Esophagus squamous epithelium (tissue), 5 donors: ENCODE results near the gene TMEM119. TPM values are rescaled to one million over a fixed set of nuclear protein-coding genes. Genes with fewer than 3 reads are reported as not detected.
"Not testable (repeated sequence)": the region's sequence is repeated elsewhere in the genome, so short reads cannot be mapped to it uniquely, and the experiment has no call there.

Experiments used
- DNase-seq: peaks from one replicate; lab custom pipeline; 2025; lab: John Stamatoyannopoulos, UW
- H3K27ac ChIP-seq, 4 donors: fragments of 200-600 bp; sonication (generic); one replicate each; pipeline ENCODE4 v1.5.1; 2016 to 2019; ENCODE audit warnings: mild to moderate bottlenecking in 1 of 4
- H3K27me3 ChIP-seq, 4 donors: fragments of 200-600 bp; sonication (generic); 1 replicate in 3 of 4; 2 replicates in 1 of 4; pipeline versions ENCODE4 v1.5.1 to v1.6.0; 2017 to 2021; ENCODE audit warnings: antibody characterized with exemption in 1 of 4
- H3K36me3 ChIP-seq, 3 donors: fragments of 200-600 bp; sonication (generic); one replicate each; pipeline ENCODE4 v1.5.1; 2016 to 2019
- H3K4me1 ChIP-seq, 3 donors: fragments of 200-600 bp; sonication (generic); one replicate each; pipeline ENCODE4 v1.5.1; 2017 to 2019
- H3K4me3 ChIP-seq, 4 donors: fragments of 200-600 bp; sonication (generic); 1 replicate in 3 of 4; 2 replicates in 1 of 4; pipeline ENCODE4 v1.5.1; 2016 to 2019; ENCODE audit warnings: mild to moderate bottlenecking in 2 of 4, moderate library complexity in 1 of 4
- H3K9me3 ChIP-seq, 3 donors: fragments of 200-600 bp; sonication (generic); one replicate each; pipeline ENCODE4 v1.5.1; 2016 to 2019
- POLR2A ChIP-seq, 4 donors: fragments of 450-650 bp; IDR thresholded peaks; one replicate each; pipeline ENCODE4 v1.6.1; 2017; ENCODE audit warnings: antibody characterized with exemption in 4 of 4, mild to moderate bottlenecking in 4 of 4, moderate library complexity in 3 of 4
- WGBS, 2 donors: methylation state at CpG; one replicate each; pipeline ENCODE4 v1.1.5; 2018; 5-methylcytosine and 5-hydroxymethylcytosine counted together
- intact Hi-C: fragments of 100-400 bp; cut with DNase I; formaldehyde crosslinking; loops from one replicate; pipeline ENCODE4 v1.15.0; 2022
- total RNA-seq, 4 donors: library from RNA; depleted of rRNA; stranded (reverse); fragments of >200 nt; gene quantifications; one replicate each; pipeline ENCODE4 v1.1.0, GENCODE V29; 2016
- TF ChIP-seq, protein P1 (sequence below), 6 experiments: fragments of 450-650 bp in 4 of 6; fragments of 200-600 bp in 2 of 6; sonication (generic) in 2 of 6; IDR thresholded peaks; one replicate each; pipeline ENCODE4 v1.5.1; 2016 to 2019; ENCODE audit warnings: antibody characterized with exemption in 6 of 6, mild to moderate bottlenecking in 4 of 6, moderate library complexity in 4 of 6
- donor health status: DM: yes; HTN: yes; CAD: no.

Gene TMEM119
- total RNA-seq, 4 donors from 2014 or later, result 0.08 to 4.8 (median 2.0) TPM

DNA sequence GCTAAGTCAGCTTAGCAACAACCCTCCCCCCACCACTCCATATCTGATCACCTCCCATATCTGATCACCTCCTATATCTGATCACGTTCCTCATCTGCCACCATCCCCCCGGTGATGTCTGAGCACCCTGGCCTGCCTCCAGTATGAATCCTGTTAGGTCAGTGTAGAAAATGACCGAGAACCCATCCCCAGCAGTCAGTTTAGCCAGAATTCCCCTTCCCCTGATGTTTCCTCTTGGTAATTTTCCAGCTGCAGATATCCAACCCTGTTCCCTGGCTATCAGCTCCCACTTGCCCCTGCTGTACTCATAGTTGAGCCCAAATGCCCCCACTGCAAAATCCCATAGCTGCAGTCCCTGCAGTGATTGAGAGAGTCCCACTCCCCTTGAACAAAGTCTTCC, 23.3 kb upstream of the TMEM119 start:
- no peak for DNase-seq
- Histone ChIP-seq H3K4me3 (no peak overlapping the region), H3K4me1 (peaks cover 0 to 34% (median 4%) of the 10 kb centered on the region in 3 donors), H3K27me3 (no peaks in the 10 kb centered on the region), H3K9me3 (no peaks in the 10 kb centered on the region), H3K36me3 (no peaks in the 10 kb centered on the region), H3K27ac (no peak overlapping the region)
- WGBS, 2 donors, result 85 to 87% methylated on average over 3 of the region's 3 CpGs
- intact Hi-C loops, result no loop called here
- TF ChIP-seq, protein P1, sequence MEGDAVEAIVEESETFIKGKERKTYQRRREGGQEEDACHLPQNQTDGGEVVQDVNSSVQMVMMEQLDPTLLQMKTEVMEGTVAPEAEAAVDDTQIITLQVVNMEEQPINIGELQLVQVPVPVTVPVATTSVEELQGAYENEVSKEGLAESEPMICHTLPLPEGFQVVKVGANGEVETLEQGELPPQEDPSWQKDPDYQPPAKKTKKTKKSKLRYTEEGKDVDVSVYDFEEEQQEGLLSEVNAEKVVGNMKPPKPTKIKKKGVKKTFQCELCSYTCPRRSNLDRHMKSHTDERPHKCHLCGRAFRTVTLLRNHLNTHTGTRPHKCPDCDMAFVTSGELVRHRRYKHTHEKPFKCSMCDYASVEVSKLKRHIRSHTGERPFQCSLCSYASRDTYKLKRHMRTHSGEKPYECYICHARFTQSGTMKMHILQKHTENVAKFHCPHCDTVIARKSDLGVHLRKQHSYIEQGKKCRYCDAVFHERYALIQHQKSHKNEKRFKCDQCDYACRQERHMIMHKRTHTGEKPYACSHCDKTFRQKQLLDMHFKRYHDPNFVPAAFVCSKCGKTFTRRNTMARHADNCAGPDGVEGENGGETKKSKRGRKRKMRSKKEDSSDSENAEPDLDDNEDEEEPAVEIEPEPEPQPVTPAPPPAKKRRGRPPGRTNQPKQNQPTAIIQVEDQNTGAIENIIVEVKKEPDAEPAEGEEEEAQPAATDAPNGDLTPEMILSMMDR (IDR thresholded peaks at IDR 0.05), result no peak
- no peak for TF ChIP-seq POLR2A (IDR thresholded peaks at IDR 0.05)

DNA sequence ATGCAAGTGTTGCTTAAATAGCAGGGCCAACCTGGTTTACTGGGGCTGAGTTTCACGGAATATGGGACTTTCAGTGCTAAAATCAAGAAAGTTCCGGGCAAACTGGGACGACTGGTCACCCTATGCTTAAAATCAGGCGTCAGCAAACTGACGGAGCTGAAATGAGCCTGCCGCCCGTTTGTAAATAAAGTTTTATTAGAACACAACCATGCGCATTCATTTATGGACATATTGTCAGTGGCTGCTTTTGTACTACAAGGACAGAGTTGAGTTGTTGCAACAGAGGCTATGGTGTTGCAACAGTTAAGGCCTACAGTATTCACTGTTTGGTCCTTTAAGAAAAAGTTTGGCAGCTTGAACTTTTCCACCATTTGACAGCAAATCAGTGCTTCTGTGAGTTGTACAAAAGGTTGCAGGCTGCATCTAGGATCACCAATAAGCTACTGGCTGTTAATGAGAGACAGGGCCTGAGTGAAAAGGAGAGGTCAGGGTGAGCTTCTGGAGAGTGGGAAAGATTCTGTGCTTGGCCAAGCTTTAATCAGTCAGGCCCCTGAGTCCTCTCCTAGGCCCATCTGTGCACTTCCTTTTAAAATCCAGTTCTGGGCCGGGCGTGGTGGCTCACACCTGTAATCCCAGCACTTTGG, 22.5 kb upstream of the TMEM119 start:
- no peaks in the 10 kb centered on the region for H3K9me3 ChIP-seq
- H3K4me3 ChIP-seq, result no peak overlapping the region
- peaks cover 0 to 34% (median 4%) of the 10 kb centered on the region in 3 donors for H3K4me1 ChIP-seq
- intact Hi-C loops, result no loop called here
- WGBS, 2 donors, result 93 to 97% methylated on average over 5 to 8 of the region's 10 CpGs
- no peaks in the 10 kb centered on the region for H3K36me3 ChIP-seq
- TF ChIP-seq, protein P1 (IDR thresholded peaks at IDR 0.05), result no peak
- no peak for TF ChIP-seq POLR2A (IDR thresholded peaks at IDR 0.05)
- H3K27me3 ChIP-seq, result no peaks in the 10 kb centered on the region
- H3K27ac ChIP-seq, result peak overlapping the region in 1 of 4 donors; percentile 52
- DNase-seq, result no peak

DNA sequence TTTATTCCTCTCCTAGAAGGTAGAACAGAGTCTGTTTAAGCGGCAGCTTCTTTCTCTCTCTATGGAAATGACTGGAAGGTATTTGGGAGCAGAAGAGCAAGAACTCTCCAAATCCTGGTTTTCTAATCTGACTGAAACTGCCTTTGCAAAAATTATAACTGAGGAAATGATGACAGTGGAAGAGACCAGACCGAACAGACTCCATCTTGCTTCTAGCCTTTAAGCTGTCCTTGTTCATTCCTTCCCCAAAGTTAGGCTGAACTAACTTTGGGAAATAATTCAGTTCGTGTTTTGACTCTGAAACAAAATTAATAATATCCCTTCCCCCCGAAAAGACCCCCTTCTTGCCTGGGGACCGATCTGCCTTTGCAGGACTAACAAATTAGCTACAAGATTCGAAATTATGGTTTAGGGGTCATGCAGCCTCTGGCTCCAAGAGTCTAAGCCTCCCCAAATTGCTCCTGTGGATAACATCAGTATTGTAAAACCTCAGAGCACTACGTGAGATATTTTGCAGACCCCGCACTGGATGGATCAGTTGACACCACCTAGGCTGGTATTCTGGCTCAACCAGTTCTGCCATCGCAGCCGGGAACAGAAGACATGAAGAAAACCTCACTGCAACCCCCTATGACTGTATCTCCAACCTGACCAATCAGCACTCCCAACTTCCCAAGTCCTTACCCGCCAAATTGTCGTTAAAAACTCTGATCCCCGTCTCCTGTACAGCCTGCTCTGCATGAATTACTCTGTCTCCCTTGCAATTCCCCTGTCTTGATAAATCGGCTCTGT, 21.7 kb upstream of the TMEM119 start:
- H3K4me3 ChIP-seq, result no peak overlapping the region
- H3K27ac ChIP-seq, result no peak overlapping the region
- TF ChIP-seq, protein P1 (IDR thresholded peaks at IDR 0.05), result no peak
- no peak for TF ChIP-seq POLR2A (IDR thresholded peaks at IDR 0.05)
- intact Hi-C loops, result loop anchor here (5.0 kb wide), 1 partner anchor 57 kb away; the partner anchor contains the start of genes ISCU and SART3
- no peaks in the 10 kb centered on the region for H3K27me3 ChIP-seq
- 58 to 64% methylated on average over 13 to 14 of the region's 14 CpGs for WGBS, 2 donors
- no peaks in the 10 kb centered on the region for H3K9me3 ChIP-seq
- no peaks in the 10 kb centered on the region for H3K36me3 ChIP-seq
- no peak for DNase-seq
- H3K4me1 ChIP-seq, result peaks cover 0 to 34% (median 4%) of the 10 kb centered on the region in 3 donors

DNA sequence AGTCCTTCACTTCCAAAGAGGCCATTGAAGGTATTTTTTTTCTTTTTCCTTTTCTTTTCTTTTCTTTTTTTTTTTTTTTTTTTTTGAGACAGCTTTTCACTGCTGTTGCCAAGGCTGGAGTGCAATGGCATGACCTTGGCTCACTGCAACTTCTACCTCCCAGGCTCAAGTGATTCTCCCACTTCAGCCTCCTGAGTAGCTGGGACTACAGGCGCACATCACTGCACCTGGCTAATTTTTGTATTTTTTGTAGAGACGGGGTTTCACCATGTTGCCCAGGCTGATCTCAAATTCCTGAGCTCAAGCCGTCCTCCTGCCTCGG, 21.0 kb upstream of the TMEM119 start:
- not testable (repeated sequence) for DNase-seq
- peaks cover 0 to 35% (median 6%) of the 10 kb centered on the region in 3 donors for H3K4me1 ChIP-seq
- WGBS, 2 donors, result 60 to 77% methylated on average over 4 of the region's 4 CpGs

DNA sequence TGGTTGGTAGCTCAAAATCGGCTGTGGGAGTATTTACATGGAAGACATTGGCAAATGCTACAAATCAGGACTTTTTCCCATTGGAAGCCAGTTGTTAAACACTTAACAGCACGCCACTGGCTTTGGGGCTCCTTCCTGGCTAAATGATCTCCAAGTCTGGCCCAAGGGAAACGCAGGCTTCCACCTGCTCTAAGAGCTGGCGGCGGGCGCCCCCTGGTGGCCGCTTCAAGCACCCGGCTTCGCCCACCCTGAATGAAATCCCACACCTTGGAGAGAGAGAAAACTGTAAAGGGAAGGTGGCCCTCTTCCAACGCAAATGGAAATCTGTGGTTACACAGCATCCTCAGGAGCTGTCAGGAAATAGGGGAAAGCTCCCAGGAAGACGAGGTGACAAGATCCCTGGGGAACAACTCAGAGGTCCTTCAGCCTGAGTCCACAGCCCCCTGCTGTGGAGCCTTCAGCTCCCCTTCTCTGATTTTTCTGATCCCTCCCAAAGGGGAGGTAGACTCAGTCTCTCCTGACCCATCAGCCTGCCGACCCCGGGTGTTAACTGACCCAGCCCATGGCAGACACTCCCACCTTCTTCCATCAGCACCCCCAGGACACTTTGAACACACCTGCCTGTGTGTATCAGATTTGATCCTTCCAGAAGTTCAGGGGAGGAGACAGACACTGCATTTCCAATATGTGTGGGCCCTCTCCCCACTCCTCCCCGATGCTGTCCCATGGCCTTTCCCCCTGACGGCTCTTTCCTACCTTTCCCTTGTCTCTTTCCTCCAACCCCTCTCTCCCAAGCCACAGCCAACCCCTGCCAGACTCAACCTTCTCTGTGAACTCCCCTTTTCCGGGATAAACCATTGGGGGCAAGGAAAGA, 20.4 kb upstream of the TMEM119 start:
- no peaks in the 10 kb centered on the region for H3K27me3 ChIP-seq
- H3K36me3 ChIP-seq, result no peaks in the 10 kb centered on the region
- intact Hi-C loops, result loop anchor here (5.0 kb wide), 1 partner anchor 56 kb away; the partner anchor contains the start of genes ISCU and SART3
- WGBS, 2 donors, result 11 to 17% methylated on average over 9 to 13 of the region's 16 CpGs
- H3K4me1 ChIP-seq, result peaks cover 0 to 41% (median 10%) of the 10 kb centered on the region in 3 donors
- H3K9me3 ChIP-seq, result no peaks in the 10 kb centered on the region
- no peak overlapping the region for H3K4me3 ChIP-seq
- no peak overlapping the region for H3K27ac ChIP-seq
- no peak for DNase-seq
- no peak for TF ChIP-seq POLR2A (IDR thresholded peaks at IDR 0.05)
- TF ChIP-seq, protein P1 (IDR thresholded peaks at IDR 0.05), result peak; percentile 88 to 98 (median 94)

More for the DNA sequence above, 21.0 kb upstream of the TMEM119 start:
- intact Hi-C loops, result loop anchor here (5.0 kb wide), 1 partner anchor 57 kb away; the partner anchor contains the start of genes ISCU and SART3
- H3K4me3 ChIP-seq, H3K27me3 ChIP-seq, H3K36me3 ChIP-seq, H3K27ac ChIP-seq, H3K9me3 ChIP-seq: not testable (repeated sequence)
